ENCODE results near the gene JADE2. TPM values are rescaled to one million over a fixed set of nuclear protein-coding genes. Genes with fewer than 3 reads are reported as not detected.

The JADE2 gene
- total RNA-seq, 1 donor from 2014 or later: 12.5 TPM

Other genes with a start within 250 kb of the JADE2 start
- gene CDKL3, start 158.5 kb upstream of the JADE2 start, total RNA-seq: 0.25 and 0.26 TPM in 2 replicates
- 17.2 and 21.6 TPM in 2 replicates for gene UBE2B, start 154.1 kb upstream of the JADE2 start, total RNA-seq
- gene CDKN2AIPNL, start 113.8 kb upstream of the JADE2 start, total RNA-seq: 28.3 and 45.7 TPM in 2 replicates
- gene SAR1B, start 107.2 kb downstream of the JADE2 start, total RNA-seq: 20.7 and 26.3 TPM in 2 replicates
- 13.5 and 18.5 TPM in 2 replicates for gene SEC24A, start 123.1 kb downstream of the JADE2 start, total RNA-seq
- 30.7 and 30.9 TPM in 2 replicates for gene CAMLG, start 212.9 kb downstream of the JADE2 start, total RNA-seq
- gene DDX46, start 233.1 kb downstream of the JADE2 start, total RNA-seq: 14.4 and 16.3 TPM in 2 replicates